Subcutaneous adipose tissue (tissue), 4 donors: ENCODE measurements around the gene EWSR1. TPM values are rescaled to one million over a fixed set of nuclear protein-coding genes. Genes with fewer than 3 reads are reported as not detected.

Source experiments
- total RNA-seq, 4 donors: library from RNA; depleted of rRNA; stranded (reverse); fragments of >200 nt; gene quantifications; one replicate each; pipeline ENCODE4 v1.1.0, GENCODE V29; 2016
- TF ChIP-seq, protein P1 (sequence below): fragments of 450-650 bp; IDR thresholded peaks from one replicate; pipeline ENCODE4 v1.5.1; 2016; ENCODE audit warnings: low read depth, mild to moderate bottlenecking, control low read depth, antibody characterized with exemption, moderate library complexity

Gene EWSR1, protein sequence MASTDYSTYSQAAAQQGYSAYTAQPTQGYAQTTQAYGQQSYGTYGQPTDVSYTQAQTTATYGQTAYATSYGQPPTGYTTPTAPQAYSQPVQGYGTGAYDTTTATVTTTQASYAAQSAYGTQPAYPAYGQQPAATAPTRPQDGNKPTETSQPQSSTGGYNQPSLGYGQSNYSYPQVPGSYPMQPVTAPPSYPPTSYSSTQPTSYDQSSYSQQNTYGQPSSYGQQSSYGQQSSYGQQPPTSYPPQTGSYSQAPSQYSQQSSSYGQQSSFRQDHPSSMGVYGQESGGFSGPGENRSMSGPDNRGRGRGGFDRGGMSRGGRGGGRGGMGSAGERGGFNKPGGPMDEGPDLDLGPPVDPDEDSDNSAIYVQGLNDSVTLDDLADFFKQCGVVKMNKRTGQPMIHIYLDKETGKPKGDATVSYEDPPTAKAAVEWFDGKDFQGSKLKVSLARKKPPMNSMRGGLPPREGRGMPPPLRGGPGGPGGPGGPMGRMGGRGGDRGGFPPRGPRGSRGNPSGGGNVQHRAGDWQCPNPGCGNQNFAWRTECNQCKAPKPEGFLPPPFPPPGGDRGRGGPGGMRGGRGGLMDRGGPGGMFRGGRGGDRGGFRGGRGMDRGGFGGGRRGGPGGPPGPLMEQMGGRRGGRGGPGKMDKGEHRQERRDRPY
- total RNA-seq = 100 to 1,000 TPM; 132 to 179 (median 168) TPM

GRCh38 chr22:29267858-29268510 lies at the start of gene EWSR1, which contains the start of gene RHBDD3:
EWSR1 (plus strand) TSS chr22:29268268; CDS start chr22:29268337, 69 bp downstream.
RHBDD3 (minus strand) TSS chr22:29267981; CDS start chr22:29265626, 2,355 bp downstream.
- TF ChIP-seq, protein P1, sequence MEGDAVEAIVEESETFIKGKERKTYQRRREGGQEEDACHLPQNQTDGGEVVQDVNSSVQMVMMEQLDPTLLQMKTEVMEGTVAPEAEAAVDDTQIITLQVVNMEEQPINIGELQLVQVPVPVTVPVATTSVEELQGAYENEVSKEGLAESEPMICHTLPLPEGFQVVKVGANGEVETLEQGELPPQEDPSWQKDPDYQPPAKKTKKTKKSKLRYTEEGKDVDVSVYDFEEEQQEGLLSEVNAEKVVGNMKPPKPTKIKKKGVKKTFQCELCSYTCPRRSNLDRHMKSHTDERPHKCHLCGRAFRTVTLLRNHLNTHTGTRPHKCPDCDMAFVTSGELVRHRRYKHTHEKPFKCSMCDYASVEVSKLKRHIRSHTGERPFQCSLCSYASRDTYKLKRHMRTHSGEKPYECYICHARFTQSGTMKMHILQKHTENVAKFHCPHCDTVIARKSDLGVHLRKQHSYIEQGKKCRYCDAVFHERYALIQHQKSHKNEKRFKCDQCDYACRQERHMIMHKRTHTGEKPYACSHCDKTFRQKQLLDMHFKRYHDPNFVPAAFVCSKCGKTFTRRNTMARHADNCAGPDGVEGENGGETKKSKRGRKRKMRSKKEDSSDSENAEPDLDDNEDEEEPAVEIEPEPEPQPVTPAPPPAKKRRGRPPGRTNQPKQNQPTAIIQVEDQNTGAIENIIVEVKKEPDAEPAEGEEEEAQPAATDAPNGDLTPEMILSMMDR = no peak

GRCh38 chr22:29218758-29219408 lies 49.2 kb upstream of the EWSR1 start:
- TF ChIP-seq, protein P1 = no peak

DNA sequence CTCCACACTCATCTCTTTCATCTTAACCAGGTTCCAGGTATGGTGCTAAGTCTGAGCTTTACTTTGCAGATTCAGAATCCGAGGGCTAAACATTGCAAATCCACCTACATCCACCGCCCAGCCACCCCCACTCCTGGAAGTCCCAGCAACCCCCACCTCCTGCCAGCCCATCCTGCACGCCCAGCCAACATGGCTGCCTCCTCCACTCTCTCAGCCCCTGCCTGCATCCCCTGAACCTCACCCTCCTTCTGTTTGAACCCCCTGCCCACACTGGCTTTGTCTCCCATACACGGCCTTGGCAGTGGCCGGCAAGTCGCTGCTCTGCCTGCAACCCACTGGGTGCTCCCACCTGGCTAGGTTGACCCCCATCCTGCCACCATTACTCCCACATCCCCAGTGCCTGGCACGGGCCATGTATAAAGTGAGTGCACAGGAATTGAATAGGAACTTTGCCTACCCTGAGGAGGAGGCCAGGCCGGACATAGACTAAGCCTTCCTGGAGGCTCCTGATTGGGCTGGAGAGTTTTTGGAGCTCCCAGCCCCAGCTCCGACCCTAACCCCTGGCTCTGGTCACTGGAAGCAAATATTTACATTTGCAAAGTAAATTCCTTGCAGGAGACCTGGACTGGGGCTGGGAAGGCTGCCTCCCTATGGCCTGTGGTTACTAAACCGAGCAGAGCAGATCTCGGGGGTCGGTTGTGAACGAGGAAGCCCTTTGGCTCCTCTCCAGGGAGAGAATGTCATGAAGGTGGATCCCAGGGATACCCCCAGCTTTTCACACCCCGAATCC lies 48.0 kb upstream of the EWSR1 start:
- TF ChIP-seq, protein P1 = no peak

DNA sequence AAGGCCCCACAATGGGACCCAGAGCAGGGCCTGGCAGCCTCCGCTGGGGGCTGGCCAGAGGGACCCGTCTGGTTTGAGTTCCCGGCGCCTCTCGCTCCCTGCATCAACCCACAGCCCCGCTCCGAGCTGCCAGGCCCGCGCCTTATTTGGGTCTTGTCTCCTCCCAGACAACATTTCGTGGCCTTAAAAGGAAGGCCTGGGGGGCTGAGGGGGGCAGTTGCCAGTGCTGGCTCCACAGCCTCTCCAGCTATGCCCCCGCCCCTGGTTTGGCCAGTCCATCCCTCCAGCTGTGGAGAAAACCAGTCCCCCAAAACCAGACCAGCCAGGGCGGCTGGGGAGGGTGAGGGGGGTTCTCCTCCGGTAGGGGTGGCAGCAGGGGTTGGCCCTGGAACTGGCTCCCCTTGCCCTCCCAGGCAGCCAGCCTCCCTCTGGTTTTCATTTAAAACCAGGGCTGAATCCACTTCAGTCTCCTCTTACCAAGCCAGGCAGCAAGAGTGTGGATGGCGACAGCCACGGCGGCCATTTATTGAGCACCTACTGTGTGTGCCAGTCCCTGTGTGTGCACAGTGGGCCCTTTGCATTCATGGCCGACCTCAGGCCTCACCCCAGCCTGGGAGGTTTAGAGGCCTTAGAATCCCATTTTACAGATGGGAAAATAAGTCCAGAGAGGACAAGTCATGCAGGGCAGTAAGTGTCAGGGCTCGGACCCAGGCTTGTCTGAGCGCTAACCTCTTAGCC lies 43.8 kb upstream of the EWSR1 start:
- TF ChIP-seq, protein P1 = no peak

DNA sequence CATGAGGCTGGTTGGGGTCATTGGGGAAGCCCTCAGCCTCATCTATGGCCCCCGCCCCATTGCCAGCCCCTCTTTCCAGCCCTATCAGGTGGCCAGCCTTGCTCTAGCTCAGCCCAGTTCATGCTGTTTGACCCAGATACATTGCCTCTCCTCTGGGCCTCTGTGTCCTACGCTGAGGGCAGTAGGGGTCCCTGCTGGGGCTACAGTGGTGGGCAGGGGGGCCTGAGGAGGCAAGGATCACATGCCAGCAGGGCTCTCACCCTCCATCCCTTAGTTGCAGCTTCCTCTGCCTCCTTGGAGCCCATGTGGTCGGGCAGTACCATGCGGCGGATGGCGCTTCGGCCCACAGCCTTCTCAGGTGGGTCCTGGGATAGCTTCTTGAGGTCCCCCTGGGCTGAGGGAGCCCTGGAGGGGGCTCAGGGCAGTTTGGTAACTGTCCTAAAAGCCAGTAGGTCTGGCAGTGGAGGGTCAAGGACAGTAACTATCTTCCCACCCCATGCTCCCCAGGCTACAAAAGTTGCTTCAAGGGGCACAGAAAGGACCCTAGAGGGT lies 43.1 kb upstream of the EWSR1 start:
- TF ChIP-seq, protein P1 = no peak

DNA sequence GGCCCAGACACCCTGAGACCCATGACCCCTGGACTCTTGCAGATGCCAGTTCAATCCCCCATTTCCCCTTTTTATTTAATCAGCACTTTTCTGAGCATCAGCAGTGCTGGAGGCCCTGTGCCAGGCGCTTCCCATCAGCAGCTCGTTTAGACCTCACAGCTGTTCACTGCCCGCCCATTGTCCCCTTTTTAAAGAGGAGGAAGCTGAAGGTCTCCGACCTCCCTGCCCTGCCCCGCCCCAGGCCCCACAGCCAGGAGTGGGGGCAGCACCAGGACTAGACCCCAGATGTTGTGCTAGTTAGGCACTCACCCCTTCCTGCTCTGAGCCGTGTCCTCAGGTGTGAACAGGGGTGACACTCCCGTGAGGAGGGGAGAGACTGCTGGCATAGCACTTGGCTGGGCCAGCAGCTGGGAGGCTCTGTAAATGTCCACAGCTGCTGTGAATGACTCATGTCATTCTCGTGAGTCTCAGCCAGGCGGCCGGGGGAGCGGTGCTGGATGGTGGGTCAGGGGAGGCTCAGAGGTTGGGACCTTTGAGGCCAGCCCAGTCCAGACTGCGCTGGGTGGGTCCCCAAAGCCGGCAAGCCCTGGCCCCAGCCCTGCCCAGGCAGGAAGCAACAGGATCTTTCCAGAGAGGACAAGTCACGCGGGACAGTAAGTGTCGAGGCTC lies 42.5 kb upstream of the EWSR1 start:
- TF ChIP-seq, protein P1 = no peak
